Sigmoid colon (tissue), 7 donors: ENCODE results near the gene MC4R. TPM values are rescaled to one million over a fixed set of nuclear protein-coding genes. Genes with fewer than 3 reads are reported as not detected.

Experiments used
- DNase-seq: peaks from one replicate; pipeline ENCODE4 v3.0.0-alpha.2; 2019
- H3K27ac ChIP-seq, 4 donors: fragments of 200-600 bp; sonication (generic); one replicate each; pipeline ENCODE4 v1.5.1; 2016 to 2019; ENCODE audit warnings: mild to moderate bottlenecking in 1 of 4
- H3K27me3 ChIP-seq, 3 donors: fragments of 200-600 bp; sonication (generic); one replicate each; pipeline ENCODE4 v1.5.1; 2019; ENCODE audit warnings: mild to moderate bottlenecking in 1 of 3
- H3K36me3 ChIP-seq, 4 donors: fragments of 200-600 bp; sonication (generic); one replicate each; pipeline ENCODE4 v1.5.1; 2016 to 2019
- H3K4me1 ChIP-seq, 4 donors: fragments of 200-600 bp; sonication (generic); one replicate each; pipeline ENCODE4 v1.5.1; 2017 to 2019
- H3K4me3 ChIP-seq, 4 donors: fragments of 200-600 bp; sonication (generic); one replicate each; pipeline ENCODE4 v1.5.1; 2017 to 2019; ENCODE audit warnings: mild to moderate bottlenecking in 2 of 4, moderate library complexity in 1 of 4
- H3K9me3 ChIP-seq, 4 donors: fragments of 200-600 bp in 3 of 4; sonication (generic) in 3 of 4; one replicate each; pipeline versions ENCODE4 v1.5.1 to v1.6.1; 2013 to 2019
- EP300 ChIP-seq, 4 donors: sonication (generic); formaldehyde crosslinking; IDR thresholded peaks; one replicate each; pipeline ENCODE4 v1.6.1; 2017; ENCODE audit warnings: antibody characterized with exemption in 4 of 4
- POLR2A ChIP-seq, 2 donors: fragments of 450-650 bp; IDR thresholded peaks; one replicate each; pipeline ENCODE4 v1.6.1; 2016; ENCODE audit warnings: antibody characterized with exemption in 2 of 2, mild to moderate bottlenecking in 2 of 2, moderate library complexity in 2 of 2
- POLR2AphosphoS5 ChIP-seq, 4 donors: sonication (generic); formaldehyde crosslinking; IDR thresholded peaks; one replicate each; pipeline ENCODE4 v1.6.1; 2017; ENCODE audit warnings: antibody characterized with exemption in 4 of 4
- WGBS, 2 donors: extraction: QIAGEN DNeasy Blood & Tissue Kit; methylation state at CpG; one replicate each; pipeline ENCODE4 v1.1.7; 2013; 5-methylcytosine and 5-hydroxymethylcytosine counted together
- intact Hi-C: fragments of 100-400 bp; cut with DNase I; formaldehyde crosslinking; loops from one replicate; pipeline ENCODE4 v1.15.1; 2023
- polyA plus RNA-seq, 3 donors: library from polyadenylated mRNA; stranded (reverse); fragments of 200-250 nt; gene quantifications; one replicate each; pipeline ENCODE4 v1.2.3, GENCODE V29; 2013
- total RNA-seq, 4 donors: library from RNA; depleted of rRNA; stranded (reverse); fragments of >200 nt; gene quantifications; one replicate each; pipeline ENCODE4 v1.1.0, GENCODE V29; 2016
- TF ChIP-seq, protein P1 (sequence below), 4 experiments: fragments of 450-650 bp in 3 of 4; fragments of 200-600 bp in 1 of 4; IDR thresholded peaks; one replicate each; pipeline ENCODE4 v1.5.1; 2016 to 2019; ENCODE audit warnings: antibody characterized with exemption in 4 of 4, mild to moderate bottlenecking in 3 of 4, moderate library complexity in 2 of 4
- donor health status: healthy with polysubstance abuse.
- donor health status: Bipolar disorder and iron deficiency.
- donor health status: healthy.

Gene MC4R
- total and polyA plus RNA-seq, 7 donors: not detected

DNA sequence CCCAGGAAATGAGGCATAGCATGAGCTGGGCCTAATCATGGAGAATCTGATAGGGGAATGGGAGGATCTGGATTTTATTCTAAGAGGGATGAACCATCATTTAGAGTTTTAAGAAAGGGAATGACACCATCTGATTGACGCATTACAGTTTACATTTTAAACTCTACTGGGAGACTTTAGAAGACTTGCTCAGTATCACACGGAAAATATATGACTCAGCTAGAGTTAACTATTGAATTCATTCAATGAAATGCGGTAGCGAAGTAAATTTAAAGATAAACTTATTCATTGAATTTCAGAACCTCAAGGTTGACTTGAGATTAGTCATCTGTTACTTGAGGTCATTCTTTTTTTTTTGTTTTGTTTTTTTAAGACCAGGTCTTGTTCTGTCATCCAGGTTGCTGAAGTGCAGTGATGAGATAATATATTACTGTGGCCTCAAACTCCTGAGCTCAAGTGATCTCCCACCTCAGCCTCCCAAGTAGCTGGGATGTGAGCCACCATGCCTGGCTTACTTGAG is 25.0 kb downstream of the MC4R start:
- no peak overlapping the region for H3K4me3 ChIP-seq
- H3K4me1 ChIP-seq: no peaks in the 10 kb centered on the region
- H3K9me3 ChIP-seq: no peaks in the 10 kb centered on the region
- DNase-seq: no peak
- 94 to 97% methylated on average over 4 of the region's 4 CpGs for WGBS, 2 donors
- intact Hi-C loops: no loop called here
- H3K36me3 ChIP-seq: no peaks in the 10 kb centered on the region
- no peak overlapping the region for H3K27ac ChIP-seq
- no peak for TF ChIP-seq EP300 (IDR thresholded peaks at IDR 0.05)
- TF ChIP-seq, protein P1, sequence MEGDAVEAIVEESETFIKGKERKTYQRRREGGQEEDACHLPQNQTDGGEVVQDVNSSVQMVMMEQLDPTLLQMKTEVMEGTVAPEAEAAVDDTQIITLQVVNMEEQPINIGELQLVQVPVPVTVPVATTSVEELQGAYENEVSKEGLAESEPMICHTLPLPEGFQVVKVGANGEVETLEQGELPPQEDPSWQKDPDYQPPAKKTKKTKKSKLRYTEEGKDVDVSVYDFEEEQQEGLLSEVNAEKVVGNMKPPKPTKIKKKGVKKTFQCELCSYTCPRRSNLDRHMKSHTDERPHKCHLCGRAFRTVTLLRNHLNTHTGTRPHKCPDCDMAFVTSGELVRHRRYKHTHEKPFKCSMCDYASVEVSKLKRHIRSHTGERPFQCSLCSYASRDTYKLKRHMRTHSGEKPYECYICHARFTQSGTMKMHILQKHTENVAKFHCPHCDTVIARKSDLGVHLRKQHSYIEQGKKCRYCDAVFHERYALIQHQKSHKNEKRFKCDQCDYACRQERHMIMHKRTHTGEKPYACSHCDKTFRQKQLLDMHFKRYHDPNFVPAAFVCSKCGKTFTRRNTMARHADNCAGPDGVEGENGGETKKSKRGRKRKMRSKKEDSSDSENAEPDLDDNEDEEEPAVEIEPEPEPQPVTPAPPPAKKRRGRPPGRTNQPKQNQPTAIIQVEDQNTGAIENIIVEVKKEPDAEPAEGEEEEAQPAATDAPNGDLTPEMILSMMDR (IDR thresholded peaks at IDR 0.05): no peak
- TF ChIP-seq POLR2AphosphoS5 (IDR thresholded peaks at IDR 0.05): no peak
- no peak for TF ChIP-seq POLR2A (IDR thresholded peaks at IDR 0.05)
- no peaks in the 10 kb centered on the region for H3K27me3 ChIP-seq

DNA sequence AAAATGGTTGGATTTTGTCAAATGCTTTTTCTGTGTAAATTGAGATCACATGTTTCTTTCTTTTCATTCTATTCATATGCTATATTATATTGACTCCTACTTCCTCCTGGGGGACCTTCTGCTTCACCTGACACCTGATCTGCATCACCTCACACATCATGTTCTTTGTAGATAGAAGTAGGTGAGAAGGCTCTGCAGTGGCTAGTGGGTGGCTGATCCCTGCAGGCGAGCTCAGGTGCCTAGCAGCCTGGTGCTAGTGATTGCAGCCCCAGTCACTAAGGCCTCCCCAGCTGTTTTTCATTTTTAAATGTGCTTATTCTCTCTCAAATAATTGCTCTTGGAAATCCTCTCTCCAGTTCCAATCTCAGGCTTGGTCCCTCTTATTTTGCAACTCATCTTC is 33.6 kb downstream of the MC4R start:
- TF ChIP-seq, protein P1 (IDR thresholded peaks at IDR 0.05): no peak
- TF ChIP-seq EP300 (IDR thresholded peaks at IDR 0.05) (no peak), POLR2A (IDR thresholded peaks at IDR 0.05) (no peak), POLR2AphosphoS5 (IDR thresholded peaks at IDR 0.05) (no peak)
- no peak overlapping the region for H3K27ac ChIP-seq
- 38 to 76% methylated on average over 1 of the region's 1 CpG for WGBS, 2 donors
- no peaks in the 10 kb centered on the region for H3K27me3 ChIP-seq
- H3K4me3 ChIP-seq: no peak overlapping the region
- intact Hi-C loops: no loop called here
- no peak for DNase-seq
- H3K36me3 ChIP-seq: no peaks in the 10 kb centered on the region
- H3K9me3 ChIP-seq: no peaks in the 10 kb centered on the region
- no peaks in the 10 kb centered on the region for H3K4me1 ChIP-seq

DNA sequence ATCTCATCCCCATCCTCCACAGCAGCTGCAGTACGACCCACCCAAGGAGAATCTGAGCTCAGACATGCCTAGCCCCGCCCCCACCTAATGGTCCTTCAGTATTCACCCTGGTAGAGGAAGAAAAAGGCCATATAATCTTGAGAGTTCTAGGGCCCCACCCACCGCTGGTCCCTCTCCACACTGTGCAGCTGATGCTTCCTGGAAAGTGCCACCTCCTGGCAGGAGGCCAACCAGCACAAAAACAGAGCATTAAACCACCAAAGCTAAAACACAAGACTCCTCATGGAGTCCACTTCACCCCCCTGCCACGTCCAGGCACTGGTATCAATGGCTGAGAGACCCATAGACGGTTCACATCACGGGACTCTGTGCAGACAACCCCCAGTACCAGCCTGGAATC is 40.7 kb downstream of the MC4R start:
- intact Hi-C loops: no loop called here
- Histone ChIP-seq H3K36me3 (no peaks in the 10 kb centered on the region), H3K4me1 (no peaks in the 10 kb centered on the region), H3K4me3 (no peak overlapping the region), H3K27me3 (no peaks in the 10 kb centered on the region), H3K27ac (no peak overlapping the region), H3K9me3 (no peaks in the 10 kb centered on the region)
- TF ChIP-seq EP300 (IDR thresholded peaks at IDR 0.05) (no peak), POLR2AphosphoS5 (IDR thresholded peaks at IDR 0.05) (no peak), POLR2A (IDR thresholded peaks at IDR 0.05) (no peak)
- TF ChIP-seq, protein P1 (IDR thresholded peaks at IDR 0.05): no peak
- 65 to 66% methylated on average over 6 of the region's 6 CpGs for WGBS, 2 donors
- DNase-seq: no peak

DNA sequence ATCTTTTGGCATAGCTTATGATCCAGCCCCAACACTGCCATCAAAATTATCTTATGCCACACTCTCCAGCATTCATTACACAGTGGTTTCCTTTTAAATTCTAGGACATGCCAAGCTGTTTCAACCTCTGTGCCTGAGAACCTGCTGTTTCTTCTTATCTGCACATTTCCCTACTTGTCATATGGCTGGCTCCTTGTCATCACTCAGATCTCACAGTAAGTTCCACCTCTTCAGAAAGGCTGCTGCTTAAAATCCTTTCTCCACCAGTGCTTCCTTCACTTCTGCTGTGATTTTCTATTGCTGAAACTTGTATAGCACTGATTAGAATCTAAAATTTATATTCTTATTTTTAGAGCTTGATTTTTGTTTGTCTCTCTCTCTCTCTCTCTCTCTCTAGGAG is 43.4 kb downstream of the MC4R start:
- Histone ChIP-seq H3K4me3 (no peak overlapping the region), H3K27me3 (no peaks in the 10 kb centered on the region), H3K27ac (no peak overlapping the region), H3K4me1 (no peaks in the 10 kb centered on the region), H3K36me3 (no peaks in the 10 kb centered on the region), H3K9me3 (no peaks in the 10 kb centered on the region)
- TF ChIP-seq EP300 (IDR thresholded peaks at IDR 0.05): no peak
- no peak for DNase-seq
- intact Hi-C loops: no loop called here

DNA sequence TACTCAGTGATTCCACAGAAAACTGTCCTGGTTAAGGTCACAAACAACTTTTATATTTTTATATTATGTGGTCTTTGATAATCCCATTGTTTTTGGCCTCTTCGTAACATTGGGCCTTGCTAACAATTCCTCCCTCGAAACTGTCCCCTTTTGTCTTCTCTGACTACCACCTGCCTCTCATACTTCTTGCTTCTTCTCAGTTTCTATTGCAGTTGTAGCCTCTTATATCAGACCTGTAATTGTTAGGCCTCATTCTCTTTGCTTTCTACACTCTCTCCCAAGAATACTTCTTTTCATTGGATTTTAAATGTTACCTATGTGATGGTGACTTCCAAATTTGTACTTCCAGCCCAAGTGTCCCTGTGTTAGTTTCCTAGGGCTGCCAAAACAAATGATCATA is 44.7 kb downstream of the MC4R start:
- WGBS, 2 donors: 88 to 95% methylated on average over 2 of the region's 2 CpGs
- no peak overlapping the region for H3K4me3 ChIP-seq
- TF ChIP-seq, protein P1 (IDR thresholded peaks at IDR 0.05): no peak
- TF ChIP-seq POLR2AphosphoS5 (IDR thresholded peaks at IDR 0.05) (no peak), EP300 (IDR thresholded peaks at IDR 0.05) (no peak), POLR2A (IDR thresholded peaks at IDR 0.05) (no peak)
- no peak overlapping the region for H3K27ac ChIP-seq
- H3K4me1 ChIP-seq: no peaks in the 10 kb centered on the region
- H3K9me3 ChIP-seq: no peaks in the 10 kb centered on the region
- no peaks in the 10 kb centered on the region for H3K27me3 ChIP-seq
- no peaks in the 10 kb centered on the region for H3K36me3 ChIP-seq
- no peak for DNase-seq
- intact Hi-C loops: no loop called here
